Retinal pigment epithelial cell (primary cell): ENCODE results near the gene ALPG.

Experiments
- DNase-seq: peaks from one replicate; pipeline ENCODE4 v3.0.0-alpha.2; 2010; ENCODE audit warnings: low read depth
- H3K4me3 ChIP-seq: 2 replicates; pipeline ENCODE4 v1.5.1; 2011; ENCODE audit warnings: mild to moderate bottlenecking, low read length, control low read depth, moderate library complexity
- CTCF ChIP-seq: conservative IDR thresholded peaks from 2 replicates; pipeline ENCODE4 v1.5.1; 2011; ENCODE audit warnings: low read depth, low read length, control low read depth, inconsistent platforms

Gene ALPG

DNA sequence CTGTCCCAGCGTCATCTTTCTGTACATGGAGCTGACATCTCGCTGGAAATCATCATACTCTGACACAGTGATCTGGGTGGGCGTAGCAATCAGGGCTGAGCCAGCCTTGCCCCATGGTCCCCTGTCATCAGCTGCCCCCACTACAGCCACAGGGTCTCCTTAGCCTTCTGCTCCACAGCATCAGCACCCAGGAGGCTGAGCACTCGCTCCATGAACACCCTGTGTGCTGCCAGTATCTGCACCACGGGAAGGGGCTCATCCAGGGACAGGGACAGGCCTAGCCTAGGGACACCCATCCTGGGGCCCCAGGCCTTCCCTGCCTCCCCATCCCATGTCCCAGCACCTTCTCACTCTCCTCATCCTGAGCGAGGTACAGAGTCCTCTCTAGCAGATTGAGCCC lies 11.4 kb downstream of the ALPG start:
- no peak for DNase-seq
- H3K4me3 ChIP-seq: no peak overlapping the region
- TF ChIP-seq CTCF: no peak

- H3K4me3 ChIP-seq: peak overlapping the region; percentile 25
- DNase-seq: no peak
- TF ChIP-seq CTCF: no peak
Measured at GRCh38 chr2:232418466-232419244, 12.0 kb downstream of the ALPG start.

DNA sequence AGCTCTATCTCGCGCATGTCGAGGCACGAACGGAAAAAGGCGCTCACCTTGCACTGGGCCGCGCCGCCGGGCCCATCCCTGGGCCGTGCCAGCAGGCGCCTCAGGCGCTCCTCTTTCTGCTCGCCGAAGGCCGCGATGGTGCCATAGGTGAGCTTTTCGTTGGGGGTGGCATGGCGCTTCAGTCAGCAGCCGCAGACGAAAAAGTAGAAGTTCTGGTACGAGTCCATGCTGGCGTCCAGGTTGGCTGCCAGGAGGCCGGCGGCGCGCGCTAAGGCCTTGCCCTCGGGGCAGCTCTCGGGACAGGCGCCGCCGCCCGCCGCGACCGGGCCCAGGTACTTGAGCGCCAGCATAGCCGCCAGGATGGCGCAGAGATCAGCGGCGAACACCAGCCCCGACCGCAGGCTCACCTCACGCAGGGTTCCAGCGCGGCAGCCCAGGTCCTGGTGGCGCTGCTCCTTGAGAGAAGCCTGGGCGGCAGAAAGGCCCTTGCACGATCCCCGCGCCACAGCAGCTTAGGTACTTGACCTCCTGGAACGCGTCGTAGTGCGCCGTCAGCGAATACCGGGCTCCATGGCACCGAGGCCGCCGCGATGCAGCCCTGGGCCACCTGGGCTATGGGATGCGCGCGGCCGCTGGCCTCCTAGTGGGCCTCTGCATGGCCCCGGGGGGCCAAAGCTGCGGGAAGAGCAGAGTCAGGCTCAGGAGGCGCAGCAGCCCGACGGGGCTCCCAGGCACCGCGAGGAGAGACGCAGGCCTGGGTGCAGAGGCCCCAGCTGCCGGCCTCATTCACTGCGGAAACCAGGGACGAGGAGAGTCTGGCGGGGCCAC lies 12.8 kb downstream of the ALPG start:
- DNase-seq: no peak
- H3K4me3 ChIP-seq: no peak overlapping the region

DNA sequence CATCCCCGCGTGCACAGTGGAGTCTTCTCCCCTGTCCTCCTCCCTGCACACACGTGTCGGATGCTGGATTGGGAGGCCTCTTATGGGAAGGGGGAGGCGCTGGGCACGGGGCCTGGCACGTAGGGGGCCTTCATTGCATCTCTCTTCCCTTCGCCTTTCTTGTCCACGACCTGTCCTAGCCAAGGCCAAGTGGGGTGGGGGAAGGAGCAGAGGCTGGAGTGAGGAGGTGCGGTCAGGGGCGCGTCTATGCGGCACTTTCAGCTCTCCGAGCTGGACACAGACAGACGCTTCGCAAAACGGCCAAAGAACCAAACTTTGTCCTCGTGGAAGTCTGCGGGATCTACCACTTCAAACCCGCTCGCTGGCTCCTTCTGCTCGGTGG lies 13.4 kb downstream of the ALPG start:
- no peak for DNase-seq
- no peak overlapping the region for H3K4me3 ChIP-seq
- no peak for TF ChIP-seq CTCF

More for the DNA sequence above, 12.8 kb downstream of the ALPG start:
- no peak for TF ChIP-seq CTCF

DNA sequence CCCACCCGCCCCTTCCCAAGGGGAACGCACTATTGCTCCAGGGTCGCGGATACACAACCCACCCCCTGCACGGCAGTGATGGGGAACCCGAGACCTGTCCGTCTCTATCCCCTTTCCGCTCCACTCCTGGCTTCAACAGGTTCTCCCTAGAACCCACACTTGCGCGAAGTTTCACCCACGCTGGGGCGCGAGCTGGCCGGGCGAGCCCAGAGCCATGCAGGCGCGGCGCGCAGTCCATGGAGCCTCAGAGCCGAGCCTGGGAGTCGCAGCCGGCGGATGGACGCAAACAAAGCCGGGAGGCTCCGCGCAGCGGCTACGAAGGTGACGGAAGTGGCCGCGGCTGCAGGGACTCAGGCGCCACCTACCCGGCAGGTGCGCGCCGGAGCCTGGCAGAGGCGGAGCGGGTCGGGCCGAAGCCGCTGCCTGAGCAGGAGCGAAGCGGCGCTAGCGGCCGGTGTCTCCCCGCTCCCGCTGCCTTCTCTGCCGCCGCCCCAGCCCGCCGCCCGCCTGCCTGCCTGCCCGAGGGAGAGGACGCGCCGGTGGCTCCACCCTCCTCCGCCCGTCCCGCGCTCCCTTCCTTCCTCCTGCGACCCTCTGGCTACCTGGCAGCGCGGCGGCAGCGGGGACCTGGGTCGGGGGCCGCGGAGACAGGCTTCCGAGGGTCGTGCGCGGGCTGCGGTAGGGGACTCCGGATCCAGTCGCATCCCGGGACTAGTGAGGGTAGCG lies 14.0 kb downstream of the ALPG start:
- DNase-seq: no peak
- H3K4me3 ChIP-seq: peak overlapping the region; percentile 22
- no peak for TF ChIP-seq CTCF

DNA sequence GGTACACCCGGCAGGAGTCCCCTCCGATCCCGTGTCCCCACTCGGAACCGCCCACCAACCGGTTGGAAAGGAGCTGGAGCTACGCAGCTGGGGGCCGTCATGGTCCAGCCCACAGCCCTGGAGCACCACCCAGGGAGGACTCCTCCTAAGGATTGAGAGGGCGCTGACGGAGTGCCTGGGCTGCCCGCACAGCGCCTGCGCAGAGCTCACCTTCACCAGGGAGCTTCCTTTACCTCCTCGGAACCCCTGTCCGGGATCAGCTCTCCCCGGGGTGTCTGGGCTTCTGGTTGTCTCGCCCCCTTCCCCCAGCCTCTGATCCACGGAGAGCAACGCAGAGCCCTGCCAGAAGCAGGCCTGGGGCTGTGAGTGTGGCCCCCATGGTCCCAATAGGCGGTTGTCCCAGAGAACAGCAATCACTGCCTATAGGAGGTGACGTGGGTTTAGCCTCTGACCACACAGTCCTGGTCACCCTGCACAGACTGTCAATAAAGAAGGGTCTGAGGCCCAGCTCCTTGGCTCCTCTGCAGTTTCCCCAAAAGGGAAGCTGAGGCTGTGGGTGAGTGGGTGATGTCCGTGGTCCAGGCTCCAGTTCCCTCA lies 14.6 kb downstream of the ALPG start:
- TF ChIP-seq CTCF: no peak
- DNase-seq: no peak
- peak overlapping the region; percentile 20 for H3K4me3 ChIP-seq
